Osteocyte (in vitro differentiated cells): ENCODE data around the gene MRPL34. TPM values are rescaled to one million over a fixed set of nuclear protein-coding genes. Genes with fewer than 3 reads are reported as not detected.

Experiments used
- DNase-seq: peaks from one replicate; pipeline ENCODE4 v3.0.0; 2021; ENCODE audit warnings: mixed read lengths; ENCODE audit not compliant: unreplicated experiment; ENCODE audit errors: extremely low spot score
- H3K27ac Mint-ChIP-seq: one replicate; pipeline ENCODE4 v1.8.0; 2021; ENCODE audit warnings: mild to moderate bottlenecking, mixed read lengths; ENCODE audit not compliant: unreplicated experiment
- H3K27me3 Mint-ChIP-seq: one replicate; pipeline ENCODE4 v1.8.0; 2021; ENCODE audit warnings: mixed read lengths; ENCODE audit not compliant: unreplicated experiment
- H3K36me3 Mint-ChIP-seq: one replicate; pipeline ENCODE4 v1.8.0; 2021; ENCODE audit warnings: mixed read lengths; ENCODE audit not compliant: unreplicated experiment
- H3K4me1 Mint-ChIP-seq: one replicate; pipeline ENCODE4 v1.8.0; 2021; ENCODE audit warnings: mixed read lengths; ENCODE audit not compliant: unreplicated experiment
- H3K4me3 Mint-ChIP-seq: one replicate; pipeline ENCODE4 v1.8.0; 2021; ENCODE audit warnings: mild to moderate bottlenecking, moderate library complexity, mixed read lengths; ENCODE audit not compliant: unreplicated experiment
- H3K9me3 Mint-ChIP-seq: one replicate; pipeline ENCODE4 v1.8.0; 2021; ENCODE audit warnings: mixed read lengths; ENCODE audit not compliant: unreplicated experiment
- total RNA-seq: library from RNA; stranded (reverse); gene quantifications from 2 replicates; pipeline ENCODE4 v1.2.1, GENCODE V29; 2021
- TF ChIP-seq, protein P1 (sequence below): fragments of 200-600 bp; sonication (generic); IDR thresholded peaks from 2 replicates; pipeline ENCODE4 v1.5.0; 2021; ENCODE audit warnings: antibody characterized with exemption, mild to moderate bottlenecking, moderate library complexity

Gene MRPL34
- total RNA-seq, 1 donor from 2014 or later = 66.9 TPM

DNA sequence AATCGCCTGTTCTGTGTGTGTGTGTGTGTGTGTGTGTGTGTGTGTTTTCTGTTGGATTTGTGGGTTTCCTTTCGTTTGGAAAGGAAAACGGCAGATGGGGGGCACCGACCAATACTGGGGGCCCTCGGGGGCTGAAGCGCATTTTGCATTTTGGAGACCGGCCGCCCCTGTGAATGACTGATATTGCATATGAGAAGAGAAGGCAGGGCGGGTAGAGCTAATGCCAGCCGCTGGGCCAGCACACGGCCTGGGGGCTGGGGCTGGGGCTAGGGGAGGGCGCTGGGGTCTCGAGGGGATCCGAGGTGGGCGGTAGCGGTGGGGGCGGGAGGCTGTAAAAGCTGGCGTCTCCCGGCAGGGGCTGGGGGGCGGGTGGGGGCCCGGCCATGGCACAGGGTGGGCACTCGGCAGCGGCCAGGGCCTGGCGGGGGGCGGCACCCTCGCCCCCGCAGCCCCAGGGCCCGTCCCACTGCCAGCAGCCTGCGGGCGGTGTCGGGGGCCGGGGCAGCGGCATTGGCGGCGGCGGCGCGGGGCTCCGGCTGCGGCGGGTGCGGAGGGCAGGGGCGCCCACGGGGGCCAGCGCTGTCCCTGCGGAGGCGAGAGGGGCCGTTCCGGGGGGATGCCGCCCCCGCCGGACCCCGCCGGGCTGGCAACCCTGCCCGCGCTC, 17.8 kb downstream of the MRPL34 start:
- H3K4me1 Mint-ChIP-seq = peaks cover 5% of the 10 kb centered on the region
- no peaks in the 10 kb centered on the region for H3K27me3 Mint-ChIP-seq
- H3K27ac Mint-ChIP-seq = no peak overlapping the region
- no peak overlapping the region for H3K4me3 Mint-ChIP-seq
- H3K9me3 Mint-ChIP-seq = no peaks in the 10 kb centered on the region
- DNase-seq = no peak
- H3K36me3 Mint-ChIP-seq = peaks cover 8% of the 10 kb centered on the region
- TF ChIP-seq, protein P1, sequence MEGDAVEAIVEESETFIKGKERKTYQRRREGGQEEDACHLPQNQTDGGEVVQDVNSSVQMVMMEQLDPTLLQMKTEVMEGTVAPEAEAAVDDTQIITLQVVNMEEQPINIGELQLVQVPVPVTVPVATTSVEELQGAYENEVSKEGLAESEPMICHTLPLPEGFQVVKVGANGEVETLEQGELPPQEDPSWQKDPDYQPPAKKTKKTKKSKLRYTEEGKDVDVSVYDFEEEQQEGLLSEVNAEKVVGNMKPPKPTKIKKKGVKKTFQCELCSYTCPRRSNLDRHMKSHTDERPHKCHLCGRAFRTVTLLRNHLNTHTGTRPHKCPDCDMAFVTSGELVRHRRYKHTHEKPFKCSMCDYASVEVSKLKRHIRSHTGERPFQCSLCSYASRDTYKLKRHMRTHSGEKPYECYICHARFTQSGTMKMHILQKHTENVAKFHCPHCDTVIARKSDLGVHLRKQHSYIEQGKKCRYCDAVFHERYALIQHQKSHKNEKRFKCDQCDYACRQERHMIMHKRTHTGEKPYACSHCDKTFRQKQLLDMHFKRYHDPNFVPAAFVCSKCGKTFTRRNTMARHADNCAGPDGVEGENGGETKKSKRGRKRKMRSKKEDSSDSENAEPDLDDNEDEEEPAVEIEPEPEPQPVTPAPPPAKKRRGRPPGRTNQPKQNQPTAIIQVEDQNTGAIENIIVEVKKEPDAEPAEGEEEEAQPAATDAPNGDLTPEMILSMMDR = no peak

DNA sequence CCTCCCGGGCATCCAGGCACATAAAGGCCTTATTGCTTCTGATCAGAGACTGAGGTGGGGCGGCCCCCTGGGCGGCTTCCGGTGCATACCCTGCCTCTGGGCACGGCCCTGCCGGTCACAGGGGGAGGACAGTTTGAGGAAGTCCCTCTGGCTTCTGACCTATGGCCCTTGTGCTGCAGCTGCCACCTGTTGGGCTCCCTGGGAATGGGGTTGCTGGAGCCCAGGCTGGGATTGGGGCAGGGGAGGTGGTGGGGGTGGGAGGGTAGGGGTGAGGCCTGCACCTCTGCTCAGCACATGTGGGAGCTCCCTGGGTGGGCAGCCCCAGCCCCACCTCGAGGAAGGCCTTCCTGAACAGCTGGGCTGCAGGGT, 18.3 kb downstream of the MRPL34 start:
- TF ChIP-seq, protein P1 = no peak
- no peak for DNase-seq
- H3K4me3 Mint-ChIP-seq = no peak overlapping the region
- no peak overlapping the region for H3K27ac Mint-ChIP-seq
- peaks cover 5% of the 10 kb centered on the region for H3K4me1 Mint-ChIP-seq
- H3K9me3 Mint-ChIP-seq = no peaks in the 10 kb centered on the region
- H3K27me3 Mint-ChIP-seq = no peaks in the 10 kb centered on the region
- H3K36me3 Mint-ChIP-seq = peaks cover 8% of the 10 kb centered on the region

DNA sequence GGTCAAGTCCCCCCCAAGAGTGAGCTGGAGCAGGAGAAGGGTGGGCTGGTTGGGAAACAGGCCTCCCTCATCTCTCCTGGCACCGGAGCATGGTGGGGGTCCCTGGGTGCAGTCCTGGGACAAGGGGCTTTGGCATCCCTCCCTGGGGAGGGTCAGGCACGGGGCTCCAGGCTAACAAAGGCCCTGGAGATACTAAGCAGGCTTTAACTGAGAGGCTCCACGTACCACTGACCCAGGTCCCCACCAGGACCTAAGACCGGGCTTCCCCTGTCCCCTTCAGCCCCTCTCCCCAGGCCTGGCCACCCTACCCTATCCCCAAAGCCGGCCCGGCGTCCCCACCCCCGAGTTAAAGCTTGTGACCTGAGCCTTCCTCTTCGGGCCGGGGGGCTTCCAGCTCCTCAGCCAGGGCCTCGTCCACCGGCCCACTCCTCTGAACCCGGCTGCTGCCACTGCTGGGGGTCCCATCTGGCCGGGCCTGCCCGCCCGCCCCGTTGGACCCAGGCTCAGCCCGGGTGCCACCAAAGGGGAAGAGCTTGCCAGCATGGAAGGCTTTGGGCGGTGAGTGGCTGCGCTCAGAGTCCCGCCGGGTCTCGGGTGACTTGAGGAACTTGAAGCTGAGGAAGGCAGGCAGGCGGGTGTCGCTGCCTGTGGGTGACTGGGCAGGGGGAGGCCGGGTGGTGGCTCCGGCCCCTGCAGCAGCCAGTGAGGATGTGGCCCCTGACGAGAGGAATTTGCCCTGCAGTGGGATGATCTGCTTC, 18.9 kb downstream of the MRPL34 start:
- TF ChIP-seq, protein P1 = no peak
- Mint-ChIP-seq H3K4me1 (peaks cover 5% of the 10 kb centered on the region), H3K4me3 (no peak overlapping the region), H3K9me3 (no peaks in the 10 kb centered on the region), H3K36me3 (peaks cover 8% of the 10 kb centered on the region), H3K27ac (no peak overlapping the region), H3K27me3 (no peaks in the 10 kb centered on the region)
- DNase-seq = no peak

DNA sequence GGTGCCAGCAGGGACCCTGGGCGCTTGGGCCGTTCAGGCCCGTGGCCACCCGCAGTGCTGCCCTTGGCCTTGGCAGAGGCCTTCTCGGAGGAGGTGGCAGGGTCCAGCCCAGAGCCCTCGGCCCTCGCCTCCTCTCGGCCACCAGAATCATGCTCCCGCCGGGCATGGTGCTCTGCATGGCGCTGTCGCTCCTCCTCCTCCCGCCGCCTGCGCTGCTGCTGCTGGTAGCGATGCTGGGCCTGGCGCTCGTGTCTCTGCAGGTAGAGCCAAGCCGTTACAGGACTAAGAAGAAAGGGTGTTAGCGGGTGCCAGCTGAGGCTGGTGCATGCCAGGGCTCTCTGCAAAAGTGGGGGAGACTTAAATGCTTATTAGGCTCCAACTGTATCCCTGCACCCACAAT, 19.5 kb downstream of the MRPL34 start:
- Mint-ChIP-seq H3K27ac (no peak overlapping the region), H3K36me3 (peaks cover 5% of the 10 kb centered on the region)

More for the DNA sequence above, 19.5 kb downstream of the MRPL34 start:
- H3K27me3 Mint-ChIP-seq = no peaks in the 10 kb centered on the region
- no peak for DNase-seq
- TF ChIP-seq, protein P1 = no peak
- H3K9me3 Mint-ChIP-seq = no peaks in the 10 kb centered on the region
- peaks cover 5% of the 10 kb centered on the region for H3K4me1 Mint-ChIP-seq
- H3K4me3 Mint-ChIP-seq = no peak overlapping the region
